Uterus (tissue), 4 donors: ENCODE data around the gene CHST15. TPM values are rescaled to one million over a fixed set of nuclear protein-coding genes. Genes with fewer than 3 reads are reported as not detected.

ENCODE experiments used
- DNase-seq, 2 donors: peaks; one replicate each; pipeline ENCODE4 v3.0.0-alpha.2; 2019 to 2020
- H3K27ac ChIP-seq, 2 donors: fragments of 200-600 bp; sonication (generic); 1 replicate in 1 of 2; 2 replicates in 1 of 2; pipeline ENCODE4 v1.5.1; 2016 to 2018
- H3K27me3 ChIP-seq, 2 donors: fragments of 200-600 bp; sonication (generic); one replicate each; pipeline ENCODE4 v1.5.1; 2018 to 2019; ENCODE audit warnings: control low read depth in 1 of 2
- H3K36me3 ChIP-seq, 2 donors: fragments of 200-600 bp; sonication (generic); one replicate each; pipeline ENCODE4 v1.5.1; 2019; ENCODE audit warnings: control low read depth in 1 of 2
- H3K4me1 ChIP-seq, 2 donors: fragments of 200-600 bp; sonication (generic); one replicate each; pipeline ENCODE4 v1.5.1; 2018 to 2019; ENCODE audit warnings: control low read depth in 1 of 2
- H3K4me3 ChIP-seq, 2 donors: fragments of 200-600 bp; sonication (generic); 1 replicate in 1 of 2; 2 replicates in 1 of 2; pipeline ENCODE4 v1.5.1; 2018 to 2019; ENCODE audit warnings: mild to moderate bottlenecking in 1 of 2
- H3K9me3 ChIP-seq, 2 donors: fragments of 200-600 bp; sonication (generic); one replicate each; pipeline ENCODE4 v1.5.1; 2019; ENCODE audit warnings: control low read depth in 1 of 2
- POLR2A ChIP-seq, 2 donors: fragments of 450-650 bp; IDR thresholded peaks; one replicate each; pipeline ENCODE4 v1.6.1; 2016; ENCODE audit warnings: antibody characterized with exemption in 2 of 2, mild to moderate bottlenecking in 1 of 2, moderate library complexity in 1 of 2
- intact Hi-C: fragments of 100-400 bp; cut with DNase I; formaldehyde crosslinking; loops from one replicate; pipeline ENCODE4 v1.15.1; 2023; ENCODE audit warnings: low total_unique reads
- total RNA-seq, 4 donors: library from RNA; depleted of rRNA in 3 of 4; stranded (reverse); fragments of >200 nt in 3 of 4; gene quantifications; one replicate each; pipeline versions ENCODE4 v1.1.0 to v1.2.4, GENCODE V29; 2014 to 2023
- TF ChIP-seq, protein P1 (sequence below), 4 experiments: fragments of 200-600 bp in 2 of 4; fragments of 450-650 bp in 2 of 4; sonication (generic) in 2 of 4; IDR thresholded peaks; one replicate each; pipeline ENCODE4 v1.5.1; 2016 to 2019; ENCODE audit warnings: antibody characterized with exemption in 4 of 4, mild to moderate bottlenecking in 2 of 4, moderate library complexity in 1 of 4
- donor health status: DM: yes; HTN: yes; CAD: no.

The CHST15 gene
- total RNA-seq, 4 donors from 2014 or later = 9.7 to 28.5 (median 17.8) TPM

DNA sequence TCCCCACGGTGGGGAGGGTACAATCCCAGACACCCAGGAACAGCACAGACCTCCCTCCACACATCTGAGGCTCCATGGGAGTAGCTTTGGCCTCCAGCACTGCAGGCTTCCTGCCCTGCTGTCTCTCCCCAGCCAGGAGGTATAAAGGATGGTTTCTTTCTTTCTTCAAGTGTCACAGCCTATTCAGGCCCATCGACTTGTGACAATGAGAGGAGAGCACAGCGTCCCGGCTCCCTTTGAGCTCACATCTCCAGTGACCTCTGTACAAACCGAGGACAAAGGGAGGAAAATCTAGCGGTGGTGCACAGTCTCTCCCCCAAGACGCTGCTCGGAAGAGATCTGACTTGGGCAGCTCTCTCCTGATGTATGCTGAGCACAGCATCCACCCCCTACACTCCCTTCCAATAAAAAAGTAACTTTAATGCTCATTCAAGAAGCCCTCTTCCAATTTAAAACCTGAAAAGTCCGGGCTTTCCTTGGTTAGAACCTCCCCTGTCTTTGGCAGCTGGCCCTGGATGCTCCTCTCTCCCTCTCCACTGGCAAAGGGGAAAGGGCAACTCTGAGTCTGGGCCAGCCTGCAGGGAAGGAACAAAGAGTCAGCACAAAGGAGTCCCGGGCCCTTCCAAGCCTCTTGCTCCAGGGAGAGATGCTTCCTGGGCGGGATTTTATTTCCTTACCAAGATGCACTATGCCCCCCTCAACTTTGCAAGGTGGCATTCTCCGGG, 18.0 kb downstream of the CHST15 start:
- DNase-seq = no peak
- no peak overlapping the region for H3K4me3 ChIP-seq
- H3K9me3 ChIP-seq = no peaks in the 10 kb centered on the region
- H3K4me1 ChIP-seq = no peaks in the 10 kb centered on the region
- TF ChIP-seq POLR2A (IDR thresholded peaks at IDR 0.05) = no peak
- TF ChIP-seq, protein P1, sequence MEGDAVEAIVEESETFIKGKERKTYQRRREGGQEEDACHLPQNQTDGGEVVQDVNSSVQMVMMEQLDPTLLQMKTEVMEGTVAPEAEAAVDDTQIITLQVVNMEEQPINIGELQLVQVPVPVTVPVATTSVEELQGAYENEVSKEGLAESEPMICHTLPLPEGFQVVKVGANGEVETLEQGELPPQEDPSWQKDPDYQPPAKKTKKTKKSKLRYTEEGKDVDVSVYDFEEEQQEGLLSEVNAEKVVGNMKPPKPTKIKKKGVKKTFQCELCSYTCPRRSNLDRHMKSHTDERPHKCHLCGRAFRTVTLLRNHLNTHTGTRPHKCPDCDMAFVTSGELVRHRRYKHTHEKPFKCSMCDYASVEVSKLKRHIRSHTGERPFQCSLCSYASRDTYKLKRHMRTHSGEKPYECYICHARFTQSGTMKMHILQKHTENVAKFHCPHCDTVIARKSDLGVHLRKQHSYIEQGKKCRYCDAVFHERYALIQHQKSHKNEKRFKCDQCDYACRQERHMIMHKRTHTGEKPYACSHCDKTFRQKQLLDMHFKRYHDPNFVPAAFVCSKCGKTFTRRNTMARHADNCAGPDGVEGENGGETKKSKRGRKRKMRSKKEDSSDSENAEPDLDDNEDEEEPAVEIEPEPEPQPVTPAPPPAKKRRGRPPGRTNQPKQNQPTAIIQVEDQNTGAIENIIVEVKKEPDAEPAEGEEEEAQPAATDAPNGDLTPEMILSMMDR (IDR thresholded peaks at IDR 0.05) = no peak
- H3K27ac ChIP-seq = peak overlapping the region; percentile 66 to 69
- no peaks in the 10 kb centered on the region for H3K27me3 ChIP-seq
- H3K36me3 ChIP-seq = no peaks in the 10 kb centered on the region
- intact Hi-C loops = no loop called here

DNA sequence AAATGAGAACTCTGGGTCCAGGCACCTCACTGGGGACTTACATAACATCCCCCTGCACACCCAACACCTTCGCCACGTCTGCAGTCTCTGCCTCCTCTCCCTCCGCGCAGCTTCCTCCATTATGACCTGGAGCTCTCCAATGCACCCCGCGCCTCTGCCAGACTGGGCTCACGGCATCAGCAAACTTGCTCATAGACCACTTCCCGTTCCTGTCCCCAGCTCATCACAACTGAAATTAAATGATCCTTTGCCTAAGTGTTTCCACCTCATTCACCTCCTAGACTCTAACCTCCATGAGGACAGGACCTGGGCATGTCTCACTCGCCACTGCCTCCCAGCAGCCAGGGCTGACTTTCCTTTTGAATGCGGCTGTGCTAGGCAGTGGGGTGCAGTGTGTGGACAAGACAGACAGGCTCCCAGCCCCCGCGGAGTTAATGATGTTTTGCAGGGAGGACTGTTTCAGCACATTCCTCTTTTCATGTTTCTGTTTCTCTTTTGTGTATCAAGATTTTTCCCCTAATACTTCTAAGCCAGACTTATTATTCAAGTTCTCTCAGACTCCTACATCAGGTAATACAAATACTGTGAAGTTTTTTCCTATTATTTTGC, 18.8 kb downstream of the CHST15 start:
- Histone ChIP-seq H3K27me3 (no peaks in the 10 kb centered on the region), H3K9me3 (no peaks in the 10 kb centered on the region), H3K27ac (peak overlapping the region; percentile 66 to 69), H3K4me3 (no peak overlapping the region), H3K4me1 (no peaks in the 10 kb centered on the region), H3K36me3 (no peaks in the 10 kb centered on the region)
- intact Hi-C loops = no loop called here
- DNase-seq = no peak
- TF ChIP-seq POLR2A (IDR thresholded peaks at IDR 0.05) = no peak
- TF ChIP-seq, protein P1 (IDR thresholded peaks at IDR 0.05) = no peak

DNA sequence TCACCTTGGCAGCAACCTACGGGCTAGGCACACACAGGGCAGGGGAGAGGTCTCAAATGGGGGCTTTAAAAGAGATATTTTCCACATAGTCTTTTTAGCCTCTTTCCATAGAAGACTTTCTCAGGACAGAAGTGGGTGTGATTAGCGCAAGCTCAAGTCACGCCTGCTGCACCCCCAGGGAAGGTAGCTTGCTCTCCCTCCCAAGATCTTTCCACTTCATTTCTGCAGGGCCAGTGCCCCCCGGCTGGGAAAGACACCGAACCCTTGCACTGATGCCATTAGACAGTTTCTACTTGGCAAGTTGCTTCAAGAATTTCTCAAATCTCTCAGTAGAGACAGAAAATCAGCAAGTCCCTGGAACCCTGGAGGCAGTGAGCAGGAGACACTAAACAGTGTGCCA, 19.4 kb downstream of the CHST15 start:
- no peak overlapping the region for H3K4me3 ChIP-seq
- no peaks in the 10 kb centered on the region for H3K4me1 ChIP-seq
- DNase-seq = no peak
- no peak overlapping the region for H3K27ac ChIP-seq
- H3K9me3 ChIP-seq = no peaks in the 10 kb centered on the region
- TF ChIP-seq POLR2A (IDR thresholded peaks at IDR 0.05) = no peak
- intact Hi-C loops = no loop called here
- no peaks in the 10 kb centered on the region for H3K27me3 ChIP-seq
- no peaks in the 10 kb centered on the region for H3K36me3 ChIP-seq

DNA sequence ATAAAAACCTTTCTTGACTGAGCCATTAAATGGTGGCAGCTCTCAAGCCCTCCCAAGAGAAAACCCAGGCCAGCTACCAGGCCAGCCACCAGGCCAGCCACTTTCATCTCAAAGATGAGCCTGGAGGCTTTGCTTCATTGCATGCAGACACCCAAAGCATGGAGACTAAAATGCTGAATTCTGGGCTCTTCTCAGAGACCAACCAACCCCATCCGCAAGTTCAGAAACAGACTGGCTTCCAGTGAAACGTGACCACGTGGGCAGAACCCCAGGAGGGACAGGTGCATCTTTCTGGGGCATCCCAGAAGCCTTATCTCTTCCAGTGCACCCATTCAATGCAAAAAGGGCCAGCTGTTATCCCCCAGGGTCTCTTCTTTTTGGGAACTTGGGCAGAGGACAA, 20.9 kb downstream of the CHST15 start:
- no peaks in the 10 kb centered on the region for H3K9me3 ChIP-seq
- no peak overlapping the region for H3K4me3 ChIP-seq
- TF ChIP-seq POLR2A (IDR thresholded peaks at IDR 0.05) = no peak
- TF ChIP-seq, protein P1 (IDR thresholded peaks at IDR 0.05) = no peak
- no peak for DNase-seq
- no peaks in the 10 kb centered on the region for H3K36me3 ChIP-seq
- H3K27ac ChIP-seq = no peak overlapping the region
- intact Hi-C loops = no loop called here
- no peaks in the 10 kb centered on the region for H3K4me1 ChIP-seq
- no peaks in the 10 kb centered on the region for H3K27me3 ChIP-seq

DNA sequence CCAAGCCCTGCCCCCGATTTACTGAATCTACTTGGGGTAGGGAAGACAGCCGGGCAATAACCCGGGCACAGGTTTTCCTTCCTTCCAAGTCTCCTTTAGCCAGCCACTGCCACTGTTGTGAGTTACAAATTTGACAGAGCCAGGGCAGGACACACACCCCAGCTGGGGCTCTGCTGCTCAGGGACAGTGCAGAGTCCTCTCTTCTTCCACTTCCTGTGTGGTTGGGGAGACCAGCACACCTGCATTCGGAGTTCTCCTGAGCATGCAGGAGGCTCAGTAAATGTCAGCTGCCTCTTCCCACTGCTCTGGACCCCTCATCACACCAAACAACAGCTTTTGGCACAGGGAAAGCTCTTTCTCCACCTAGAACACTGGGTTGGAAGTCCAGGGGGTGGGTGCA, 21.3 kb downstream of the CHST15 start:
- Histone ChIP-seq H3K9me3 (no peaks in the 10 kb centered on the region), H3K4me1 (no peaks in the 10 kb centered on the region), H3K27me3 (no peaks in the 10 kb centered on the region), H3K27ac (no peak overlapping the region), H3K4me3 (no peak overlapping the region), H3K36me3 (no peaks in the 10 kb centered on the region)
- DNase-seq = no peak
- TF ChIP-seq POLR2A (IDR thresholded peaks at IDR 0.05) = no peak
- TF ChIP-seq, protein P1 (IDR thresholded peaks at IDR 0.05) = no peak
- intact Hi-C loops = no loop called here
